ENCODE measurements around the gene MEGF9. TPM values are rescaled to one million over a fixed set of nuclear protein-coding genes. Genes with fewer than 3 reads are reported as not detected.

The MEGF9 gene
- total and polyA plus RNA-seq, 2 donors (not counting 3 experiments of a cell fraction or from before 2014, with no cell fraction given) = 4.0 to 13.0 TPM

- Histone ChIP-seq H3K9ac (replicated peaks; ENCODE audit: extremely low read depth, insufficient read depth, low read length) (no peak overlapping the region), H3K36me3 (ENCODE audit: control insufficient read depth in 2 of 2, extremely low read depth in 1 of 2, insufficient read depth in 2 of 2, low read length in 2 of 2) (peaks cover under 1 to 7% of the 10 kb centered on the region in 2 experiments), H3K79me2 (ENCODE audit: control insufficient read depth, insufficient read depth, low read length) (no peaks in the 10 kb centered on the region), H4K20me1 (replicated peaks; ENCODE audit: control insufficient read depth, extremely low read depth, insufficient read depth, low read length) (no peaks in the 10 kb centered on the region), H3K4me3 (replicated peaks in 1 of 3; ENCODE audit: insufficient read depth in 1 of 3, low read depth in 1 of 3, low read length in 3 of 3) (no peak overlapping the region), H3K27me3 (ENCODE audit: control insufficient read depth in 2 of 2, insufficient read depth in 2 of 2, low read length in 2 of 2) (no peaks in the 10 kb centered on the region), H3K9me3 (replicated peaks; ENCODE audit: control insufficient read depth, insufficient read depth, low read length) (no peaks in the 10 kb centered on the region), H3K9me1 (replicated peaks; ENCODE audit: control insufficient read depth, extremely low read depth, insufficient read depth, low read length) (no peaks in the 10 kb centered on the region), H3K4me1 (ENCODE audit: control insufficient read depth, extremely low read depth, insufficient read depth, low read length) (no peaks in the 10 kb centered on the region), H3K27ac (ENCODE audit: insufficient read depth, low read depth, low read length) (no peak overlapping the region), H2AFZ (ENCODE audit: low read depth, low read length) (no peak overlapping the region), H3K4me2 (ENCODE audit: insufficient read depth, low read length) (no peak overlapping the region)
- intact Hi-C loops (cut with micrococcal nuclease) = no loop called here
- dilution Hi-C loops (cut with MboI; ENCODE audit: extremely low pct_ligation_motif_present, low sequenced_read_pairs) = no loop called here
- BruUV-seq (replicated peaks) = no TSS peak
- POLR2A ChIA-PET = no interaction called here
- FAIRE-seq = no peak
- TF ChIP-seq FOS (IDR thresholded peaks at IDR 0.05; ENCODE audit: borderline replicate concordance, insufficient read depth, low read length) (no peak), POLR2AphosphoS5 (IDR thresholded peaks at IDR 0.05; ENCODE audit: insufficient read depth, low read depth, low read length) (no peak)
- TF ChIP-seq, protein P1, sequence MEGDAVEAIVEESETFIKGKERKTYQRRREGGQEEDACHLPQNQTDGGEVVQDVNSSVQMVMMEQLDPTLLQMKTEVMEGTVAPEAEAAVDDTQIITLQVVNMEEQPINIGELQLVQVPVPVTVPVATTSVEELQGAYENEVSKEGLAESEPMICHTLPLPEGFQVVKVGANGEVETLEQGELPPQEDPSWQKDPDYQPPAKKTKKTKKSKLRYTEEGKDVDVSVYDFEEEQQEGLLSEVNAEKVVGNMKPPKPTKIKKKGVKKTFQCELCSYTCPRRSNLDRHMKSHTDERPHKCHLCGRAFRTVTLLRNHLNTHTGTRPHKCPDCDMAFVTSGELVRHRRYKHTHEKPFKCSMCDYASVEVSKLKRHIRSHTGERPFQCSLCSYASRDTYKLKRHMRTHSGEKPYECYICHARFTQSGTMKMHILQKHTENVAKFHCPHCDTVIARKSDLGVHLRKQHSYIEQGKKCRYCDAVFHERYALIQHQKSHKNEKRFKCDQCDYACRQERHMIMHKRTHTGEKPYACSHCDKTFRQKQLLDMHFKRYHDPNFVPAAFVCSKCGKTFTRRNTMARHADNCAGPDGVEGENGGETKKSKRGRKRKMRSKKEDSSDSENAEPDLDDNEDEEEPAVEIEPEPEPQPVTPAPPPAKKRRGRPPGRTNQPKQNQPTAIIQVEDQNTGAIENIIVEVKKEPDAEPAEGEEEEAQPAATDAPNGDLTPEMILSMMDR (IDR thresholded peaks at IDR 0.05; ENCODE audit: extremely low read depth in 1 of 2, insufficient read depth in 1 of 2, low read depth in 1 of 2, low read length in 2 of 2) = no peak
- CTCF ChIA-PET = interaction anchor here (4.3 to 4.8 kb wide), 2 partner anchors 300 to 313 kb away, joined by 38 to 127 read pairs; no protein-coding TSS in a partner anchor
- DNase-seq (ENCODE audit: low read depth, low spot score) = no peak
These were observed 44.3 kb upstream of the MEGF9 start for GRCh38 chr9:120758544-120758943.
